Right lobe of liver (tissue), 4 donors: ENCODE data around the gene MSMP.

Experiments used
- CTCF ChIP-seq, 4 donors: fragments of 200-600 bp in 3 of 4; fragments of 450-650 bp in 1 of 4; IDR thresholded peaks; one replicate each; pipeline versions ENCODE4 v1.5.1 to v1.8.0; 2016 to 2022; ENCODE audit warnings: antibody characterized with exemption in 4 of 4, mild to moderate bottlenecking in 2 of 4
- POLR2A ChIP-seq: fragments of 450-650 bp; IDR thresholded peaks from one replicate; pipeline ENCODE4 v1.6.1; 2017; ENCODE audit warnings: antibody characterized with exemption, mild to moderate bottlenecking
- donor health status: DM: no; HTN: no; CAD: no.
- donor health status: DM: no; HTN: no; CAD: no.
- donor health status: DM: no; HTN: yes; CAD: no.

- TF ChIP-seq CTCF (IDR thresholded peaks at IDR 0.05): no peak
- TF ChIP-seq POLR2A: no peak
These were observed 15.2 kb downstream of the MSMP start for GRCh38 chr9:35738924-35739323.
